ENCODE data around the gene NCAM1. TPM values are rescaled to one million over a fixed set of nuclear protein-coding genes. Genes with fewer than 3 reads are reported as not detected.

The NCAM1 gene
- total and polyA plus RNA-seq, 10 donors: 0.41 to 13.2 (median 7.1) TPM

- WGBS, 5 donors: 79 to 82% (median 80%) methylated on average over 12 of the region's 12 CpGs
- TF ChIP-seq, protein P1, sequence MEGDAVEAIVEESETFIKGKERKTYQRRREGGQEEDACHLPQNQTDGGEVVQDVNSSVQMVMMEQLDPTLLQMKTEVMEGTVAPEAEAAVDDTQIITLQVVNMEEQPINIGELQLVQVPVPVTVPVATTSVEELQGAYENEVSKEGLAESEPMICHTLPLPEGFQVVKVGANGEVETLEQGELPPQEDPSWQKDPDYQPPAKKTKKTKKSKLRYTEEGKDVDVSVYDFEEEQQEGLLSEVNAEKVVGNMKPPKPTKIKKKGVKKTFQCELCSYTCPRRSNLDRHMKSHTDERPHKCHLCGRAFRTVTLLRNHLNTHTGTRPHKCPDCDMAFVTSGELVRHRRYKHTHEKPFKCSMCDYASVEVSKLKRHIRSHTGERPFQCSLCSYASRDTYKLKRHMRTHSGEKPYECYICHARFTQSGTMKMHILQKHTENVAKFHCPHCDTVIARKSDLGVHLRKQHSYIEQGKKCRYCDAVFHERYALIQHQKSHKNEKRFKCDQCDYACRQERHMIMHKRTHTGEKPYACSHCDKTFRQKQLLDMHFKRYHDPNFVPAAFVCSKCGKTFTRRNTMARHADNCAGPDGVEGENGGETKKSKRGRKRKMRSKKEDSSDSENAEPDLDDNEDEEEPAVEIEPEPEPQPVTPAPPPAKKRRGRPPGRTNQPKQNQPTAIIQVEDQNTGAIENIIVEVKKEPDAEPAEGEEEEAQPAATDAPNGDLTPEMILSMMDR (IDR thresholded peaks at IDR 0.05 in 8 of 11, conservative IDR thresholded peaks at IDR 0.05 in 3 of 11): no peak
- TF ChIP-seq POLR2AphosphoS5 (IDR thresholded peaks at IDR 0.05) (no peak), POLR2A (IDR thresholded peaks at IDR 0.05) (no peak)
- Histone ChIP-seq H3K36me3 (no peaks in the 10 kb centered on the region), H3K4me1 (no peaks in the 10 kb centered on the region), H3K27me3 (replicated peaks in 1 of 7) (peaks cover 0 to 10% (median 0%) of the 10 kb centered on the region in 7 donors), H3K4me3 (no peak overlapping the region), H3K9me3 (no peaks in the 10 kb centered on the region), H3K27ac (no peak overlapping the region)
- intact Hi-C loops (cut with DNase I; ENCODE audit: low total_unique reads): no loop called here
- no peak for DNase-seq
Measured at GRCh38 chr11:113201054-113201818, 240.0 kb downstream of the NCAM1 start.

GRCh38 chr11:113202431-113202830 is 241.2 kb downstream of the NCAM1 start:
- Histone ChIP-seq H3K27ac (no peak overlapping the region), H3K9me3 (no peaks in the 10 kb centered on the region), H3K27me3 (replicated peaks in 1 of 7) (peaks cover 0 to 10% (median 0%) of the 10 kb centered on the region in 7 donors), H3K36me3 (no peaks in the 10 kb centered on the region), H3K4me3 (no peak overlapping the region), H3K4me1 (no peaks in the 10 kb centered on the region)
- DNase-seq: no peak
- intact Hi-C loops (cut with DNase I; ENCODE audit: low total_unique reads): no loop called here
- WGBS, 5 donors: 68 to 94% (median 83%) methylated on average over 1 of the region's 1 CpG
- TF ChIP-seq POLR2A (IDR thresholded peaks at IDR 0.05): no peak
- no peak for TF ChIP-seq POLR2AphosphoS5 (IDR thresholded peaks at IDR 0.05)
- TF ChIP-seq, protein P1 (IDR thresholded peaks at IDR 0.05 in 8 of 11, conservative IDR thresholded peaks at IDR 0.05 in 3 of 11): no peak

DNA sequence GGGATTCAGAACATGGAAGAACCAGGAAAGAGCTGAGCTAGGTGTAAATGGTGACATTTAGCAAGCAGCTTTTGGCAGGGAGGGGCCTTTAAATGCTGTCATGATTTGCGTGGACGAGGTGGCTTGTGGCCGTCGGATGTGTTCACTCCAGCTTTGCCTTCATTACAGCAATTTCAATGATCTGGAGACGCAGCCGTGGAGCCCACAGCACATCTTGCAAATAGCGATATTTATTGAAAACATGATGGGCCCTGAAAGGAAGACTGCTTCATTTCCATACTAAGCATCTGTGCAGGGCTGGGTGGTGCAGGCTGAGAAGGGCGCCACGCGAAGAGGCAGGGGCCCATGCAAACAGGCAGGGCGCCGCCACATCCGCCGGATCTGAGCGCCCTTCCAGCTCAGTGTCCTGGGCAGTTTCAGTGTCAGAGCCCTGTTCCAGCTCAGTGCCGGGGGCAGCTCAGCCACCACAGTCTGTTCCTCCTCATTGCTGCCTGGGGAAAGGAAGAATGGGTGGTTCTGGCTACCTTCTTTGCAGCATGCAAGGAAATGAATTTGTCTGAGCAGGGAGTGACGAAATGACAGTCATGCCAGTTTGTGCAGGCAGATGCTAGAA is 242.0 kb downstream of the NCAM1 start:
- TF ChIP-seq, protein P1 (IDR thresholded peaks at IDR 0.05 in 8 of 11, conservative IDR thresholded peaks at IDR 0.05 in 3 of 11): no peak
- TF ChIP-seq POLR2A (IDR thresholded peaks at IDR 0.05) (no peak), POLR2AphosphoS5 (IDR thresholded peaks at IDR 0.05) (no peak)
- Histone ChIP-seq H3K4me1 (no peaks in the 10 kb centered on the region), H3K36me3 (no peaks in the 10 kb centered on the region), H3K9me3 (no peaks in the 10 kb centered on the region), H3K27ac (no peak overlapping the region), H3K27me3 (replicated peaks in 1 of 7) (peaks cover 0 to 10% (median 0%) of the 10 kb centered on the region in 7 donors), H3K4me3 (no peak overlapping the region)
- intact Hi-C loops (cut with DNase I; ENCODE audit: low total_unique reads): no loop called here
- DNase-seq: no peak
- 84 to 92% (median 87%) methylated on average over 17 of the region's 17 CpGs for WGBS, 5 donors

GRCh38 chr11:113204280-113204679 is 243.1 kb downstream of the NCAM1 start:
- no peak for DNase-seq
- intact Hi-C loops (cut with DNase I; ENCODE audit: low total_unique reads): no loop called here
- no peak overlapping the region for H3K27ac ChIP-seq
- TF ChIP-seq POLR2A (IDR thresholded peaks at IDR 0.05): no peak
- peaks cover 0 to 10% (median 0%) of the 10 kb centered on the region in 7 donors for H3K27me3 ChIP-seq (replicated peaks in 1 of 7)
- WGBS, 5 donors: 75 to 84% (median 78%) methylated on average over 10 of the region's 10 CpGs
- no peaks in the 10 kb centered on the region for H3K36me3 ChIP-seq
- no peaks in the 10 kb centered on the region for H3K9me3 ChIP-seq
- H3K4me3 ChIP-seq: no peak overlapping the region
- no peaks in the 10 kb centered on the region for H3K4me1 ChIP-seq

Measured in spleen (tissue), 11 donors.